Hematopoietic multipotent progenitor cell treated with erythropoietin and hydrocortisone succinate and interleukin-3 and kit ligand, for 4 days (in vitro differentiated cells): ENCODE measurements around the gene CAPN5.
A peak's percentile ranks its signal among the peaks of the same experiment; 100 is the strongest.

Source experiments
- DNase-seq: peaks from one replicate; pipeline ENCODE4 v3.0.0-alpha.2; 2015

Gene CAPN5

DNA sequence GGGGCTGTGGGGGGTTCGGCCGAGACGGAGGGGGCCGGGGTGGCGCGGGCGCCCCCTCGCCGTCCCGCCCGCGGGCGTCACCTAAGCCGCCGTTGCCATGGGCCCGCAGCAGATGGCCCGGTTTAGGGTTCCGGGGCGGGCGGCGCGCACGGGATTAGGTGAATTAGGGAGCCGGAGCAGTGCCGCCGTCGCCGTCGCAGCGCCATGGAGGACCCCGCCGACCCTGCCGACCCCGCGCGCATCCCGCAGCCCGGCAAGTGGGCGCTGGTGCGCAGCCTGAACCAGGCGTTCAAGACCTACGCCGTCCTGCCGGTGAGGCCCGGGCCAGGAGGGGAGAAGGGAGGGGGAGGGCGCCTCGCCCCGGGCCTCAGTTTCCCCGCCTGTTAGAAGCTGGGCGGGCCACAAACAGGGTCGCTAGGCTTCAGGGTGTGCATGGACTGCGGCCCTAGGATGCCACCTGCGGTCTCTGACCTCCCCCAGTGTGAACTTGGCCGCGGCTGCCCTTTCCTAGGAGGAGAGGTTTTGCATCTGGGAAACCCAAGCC lies 71.4 kb downstream of the CAPN5 start:
- DNase-seq, result no peak

DNA sequence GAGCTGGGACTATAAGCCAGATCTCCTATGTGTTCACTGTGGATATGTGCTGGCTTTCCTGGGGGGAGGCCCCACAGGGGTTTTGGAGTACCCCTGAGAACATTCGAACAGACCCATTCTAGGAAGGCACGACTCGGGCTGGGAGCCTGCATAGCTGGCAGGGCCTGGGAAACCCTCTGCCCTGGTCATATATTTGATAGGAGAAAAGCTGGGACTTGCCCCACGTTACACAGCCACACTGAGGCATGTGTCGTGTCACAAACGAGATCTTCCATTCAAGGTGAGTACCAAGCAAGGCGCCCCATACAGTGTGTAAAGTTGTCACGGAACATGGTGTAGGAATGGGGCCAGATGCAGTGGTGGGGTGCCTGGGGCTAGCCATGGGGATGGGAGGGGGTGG lies 72.4 kb downstream of the CAPN5 start:
- no peak for DNase-seq

DNA sequence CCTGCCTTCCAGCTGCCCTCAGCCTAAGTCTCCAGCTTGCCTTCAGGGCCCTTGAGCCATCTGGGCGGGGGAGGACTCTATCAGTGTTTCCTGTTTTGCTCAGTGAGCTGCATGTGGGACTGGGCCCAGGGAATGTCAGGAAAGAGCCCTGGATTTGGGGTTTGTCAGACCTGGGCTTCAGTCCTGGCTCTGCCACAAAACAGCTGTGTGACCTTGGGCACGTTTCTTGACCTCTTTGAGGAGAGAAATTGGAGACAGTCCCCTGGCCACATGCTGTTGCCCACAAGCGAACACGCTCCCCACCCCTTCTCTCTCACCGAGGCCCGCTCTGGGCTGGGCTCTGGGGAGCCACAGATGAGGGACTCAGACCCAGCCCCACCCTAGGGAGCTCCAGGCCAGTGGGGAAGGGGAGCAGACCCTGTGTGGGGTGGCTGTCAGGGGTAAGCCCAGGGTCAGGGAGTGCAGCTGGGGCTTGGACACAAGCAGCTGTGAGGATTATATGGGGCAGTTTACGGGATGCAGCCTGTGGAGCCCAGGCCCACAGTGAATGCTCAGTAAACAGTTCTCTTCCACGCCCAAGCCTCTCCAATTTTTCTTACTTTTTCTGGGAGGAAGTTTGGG lies 73.6 kb downstream of the CAPN5 start:
- no peak for DNase-seq

DNA sequence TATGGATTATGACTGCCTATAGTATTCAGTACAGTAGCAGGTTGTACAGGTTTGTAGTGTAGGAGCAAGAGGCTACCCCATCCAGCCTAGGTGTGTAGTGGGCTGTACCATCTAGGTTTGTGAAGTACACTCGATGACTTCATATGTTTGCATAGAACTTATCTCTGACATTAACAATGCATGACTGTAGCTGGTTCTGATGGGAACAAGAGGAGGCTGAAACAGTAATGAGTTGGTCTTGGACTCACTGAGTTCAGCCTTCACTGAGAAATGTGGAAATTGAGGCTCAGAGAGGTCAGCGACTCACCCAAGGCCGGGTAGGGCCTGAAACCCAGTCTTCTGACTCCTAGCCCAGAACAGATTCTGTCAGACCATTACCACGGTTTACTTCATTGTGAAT lies 74.3 kb downstream of the CAPN5 start:
- no peak for DNase-seq

DNA sequence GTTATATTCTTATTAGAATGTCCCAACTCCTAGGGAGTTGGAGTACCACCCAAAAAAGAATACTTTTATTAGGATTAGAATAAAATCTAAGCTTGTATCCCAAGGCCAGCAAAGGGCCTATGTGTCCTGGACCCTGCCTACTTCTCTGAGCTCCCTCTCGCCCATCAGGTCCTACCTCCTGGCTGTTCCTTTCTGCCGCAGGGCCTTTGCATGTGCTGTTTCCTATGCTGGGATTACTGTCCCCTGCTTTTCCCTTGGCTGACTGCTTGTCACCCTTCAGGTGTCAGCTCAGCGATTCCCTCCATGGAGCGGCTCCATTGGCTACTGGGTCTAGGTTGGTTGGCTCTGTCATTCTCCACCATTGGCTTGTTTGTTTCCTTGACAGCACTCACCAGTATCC lies 74.7 kb downstream of the CAPN5 start:
- DNase-seq, result no peak

DNA sequence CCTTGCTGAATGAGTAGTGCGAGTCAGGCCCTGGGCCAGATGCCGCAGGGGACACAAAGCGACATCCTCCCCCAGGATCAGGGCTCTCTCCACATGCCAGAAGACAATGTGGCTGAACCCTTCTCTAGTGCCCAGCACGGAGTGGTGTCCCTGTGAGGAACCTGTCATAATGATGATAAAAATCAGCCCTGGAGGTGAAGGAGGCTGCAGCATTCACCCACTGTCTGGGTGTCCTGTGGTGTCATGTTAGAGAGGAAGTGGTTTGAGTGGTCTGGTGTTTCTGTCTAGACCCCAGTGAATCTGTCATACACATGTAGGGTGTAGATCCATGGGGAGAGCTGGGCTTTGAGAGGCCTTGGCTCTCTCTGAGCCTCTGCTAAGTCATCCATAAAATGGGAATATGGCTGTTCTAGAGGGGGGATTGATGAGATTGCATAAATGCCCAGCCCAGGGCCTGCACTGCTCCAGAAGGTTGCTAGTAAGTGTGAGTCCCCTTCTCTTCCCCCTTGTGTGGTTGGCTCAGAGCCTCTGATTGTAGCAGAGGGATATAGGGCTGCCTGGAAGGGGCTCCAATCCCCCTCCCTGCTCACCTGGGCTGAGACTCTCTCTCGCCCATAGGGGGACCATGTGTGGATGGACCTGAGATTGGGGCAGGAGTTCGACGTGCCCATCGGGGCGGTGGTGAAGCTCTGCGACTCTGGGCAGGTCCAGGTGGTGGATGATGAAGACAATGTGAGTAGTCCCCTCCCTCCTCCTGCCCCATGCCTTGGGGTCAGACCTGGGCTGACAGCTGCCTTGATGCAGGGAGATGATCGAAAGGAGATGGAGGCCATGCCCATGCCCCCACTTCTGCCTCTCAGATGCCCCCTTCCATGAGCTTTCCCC lies 75.6 kb downstream of the CAPN5 start:
- DNase-seq, result peak; percentile 76

DNA sequence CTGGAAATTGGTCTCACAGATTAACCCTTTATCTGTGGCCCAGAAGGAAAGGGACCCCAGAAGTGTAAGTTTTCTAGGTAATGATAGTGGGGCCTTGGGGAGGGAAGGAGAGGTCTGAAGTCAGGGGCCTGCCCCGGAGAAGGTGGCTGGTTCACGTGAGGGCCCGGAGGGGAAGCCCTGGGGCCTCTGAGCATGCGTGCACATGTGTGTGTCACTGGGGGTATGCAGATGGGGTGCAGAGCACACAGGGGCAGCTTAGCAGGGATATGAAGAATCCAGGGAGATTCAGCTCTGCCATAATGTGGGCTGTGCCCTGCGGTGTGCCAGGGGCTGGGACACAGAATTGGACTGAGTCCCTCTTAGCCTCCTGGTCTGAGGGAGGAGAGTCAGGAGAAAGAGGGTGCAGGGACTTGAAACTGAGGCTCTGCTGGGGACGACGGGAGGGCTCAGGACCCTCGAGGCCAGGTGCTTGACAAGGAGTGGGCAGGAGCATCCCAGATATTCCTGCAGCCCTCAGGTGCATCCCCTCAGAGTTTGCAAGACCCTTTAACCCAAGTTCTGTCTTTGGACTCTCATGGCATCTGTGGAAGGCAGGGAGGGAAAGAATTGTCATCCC lies 76.7 kb downstream of the CAPN5 start:
- DNase-seq, result no peak

DNA sequence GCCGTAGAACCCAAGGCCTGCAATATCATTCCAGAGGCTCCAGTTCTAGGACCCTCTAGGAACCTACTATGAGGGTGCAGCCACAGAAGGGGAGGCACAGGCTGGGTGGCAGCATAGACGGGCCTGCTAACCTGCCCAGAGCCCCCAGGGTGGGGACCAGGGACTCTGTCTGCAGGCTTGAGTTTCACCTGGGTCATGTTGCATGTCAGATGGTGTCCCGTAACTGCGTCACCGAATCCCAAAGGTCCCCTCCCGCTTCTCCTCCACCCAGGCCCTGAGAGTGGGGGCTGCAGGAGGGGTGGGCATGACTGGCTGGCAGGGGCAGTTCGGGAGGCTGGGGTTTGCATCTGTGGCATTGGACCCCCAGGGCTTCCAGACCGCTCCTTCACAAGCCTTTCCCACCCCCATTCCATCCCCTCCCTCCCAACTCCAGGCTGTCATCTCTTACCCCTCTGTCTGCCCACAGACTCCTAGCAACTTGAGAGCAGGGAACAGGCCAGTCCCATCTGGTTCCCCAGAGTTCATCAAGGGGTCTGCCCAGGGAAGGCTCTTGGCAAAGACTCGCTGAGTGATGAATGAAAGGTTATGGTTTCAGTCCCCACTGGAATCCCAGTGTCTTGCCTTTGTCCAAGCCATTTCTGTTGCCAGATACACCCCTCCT lies 77.6 kb downstream of the CAPN5 start:
- DNase-seq, result no peak

DNA sequence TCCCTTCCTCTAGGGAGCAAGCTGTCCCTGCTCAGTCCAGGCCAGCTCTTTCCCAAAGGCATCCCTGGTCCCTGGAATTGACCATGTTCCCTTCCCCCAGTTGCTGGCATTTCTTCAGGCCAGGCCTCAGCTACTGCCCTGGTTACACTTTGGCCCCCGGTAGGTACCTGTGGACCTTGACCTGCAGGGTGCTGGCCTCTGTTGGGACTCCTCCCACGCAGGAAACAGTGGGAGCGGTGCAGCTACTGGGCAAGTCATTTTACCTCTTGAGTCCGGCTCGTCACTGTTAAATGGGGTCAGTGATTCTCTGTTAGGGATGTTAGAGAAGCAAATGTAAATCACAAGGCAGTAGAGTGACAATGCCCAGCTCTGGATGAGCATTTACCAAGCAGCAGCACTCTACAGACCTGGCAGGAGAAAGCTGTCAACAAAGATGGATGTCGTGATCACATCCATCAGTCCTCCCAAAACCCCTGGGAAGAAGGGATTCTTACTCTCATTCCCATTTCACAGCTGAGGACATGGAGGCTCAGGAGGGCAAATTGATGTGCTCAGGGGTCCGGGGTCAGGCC lies 78.2 kb downstream of the CAPN5 start:
- no peak for DNase-seq

DNA sequence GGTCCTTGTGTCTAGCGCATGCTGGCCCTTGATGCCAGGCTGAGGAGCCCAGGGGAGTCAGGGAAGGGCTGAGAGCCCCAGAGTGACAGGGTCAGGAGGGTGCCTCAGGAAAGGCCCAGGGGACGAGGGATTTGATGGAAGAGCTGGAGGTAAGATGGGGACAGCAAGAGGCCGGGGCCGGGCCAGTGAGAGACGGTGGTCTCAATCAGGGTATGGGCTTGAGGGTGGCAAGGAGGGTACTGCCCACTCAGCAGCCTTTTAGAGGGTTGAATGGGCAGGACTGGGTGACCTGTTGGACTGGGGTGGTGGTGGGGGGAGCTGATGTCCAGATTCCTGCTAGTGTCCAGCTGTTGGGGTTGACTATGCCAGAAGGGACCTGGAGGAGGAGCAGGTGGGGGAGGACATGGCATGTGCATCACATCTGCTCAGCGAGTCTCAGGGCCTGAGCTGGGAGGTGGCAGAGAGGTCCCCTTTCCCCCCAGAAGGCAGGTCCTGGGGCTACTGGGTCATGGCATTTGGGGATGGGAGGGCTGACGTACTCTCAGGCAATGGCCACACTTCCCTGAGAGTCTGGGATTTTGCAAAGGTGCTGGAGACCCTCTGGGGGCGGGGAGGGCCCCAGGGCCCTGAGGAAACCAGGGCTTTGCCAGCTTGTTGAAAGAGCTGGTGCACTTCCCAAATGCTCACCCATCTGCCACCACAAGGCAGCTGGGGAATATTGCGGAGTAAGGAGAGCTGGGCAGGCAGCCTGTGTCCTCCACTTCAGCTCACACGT lies 79.7 kb downstream of the CAPN5 start:
- DNase-seq, result no peak

DNA sequence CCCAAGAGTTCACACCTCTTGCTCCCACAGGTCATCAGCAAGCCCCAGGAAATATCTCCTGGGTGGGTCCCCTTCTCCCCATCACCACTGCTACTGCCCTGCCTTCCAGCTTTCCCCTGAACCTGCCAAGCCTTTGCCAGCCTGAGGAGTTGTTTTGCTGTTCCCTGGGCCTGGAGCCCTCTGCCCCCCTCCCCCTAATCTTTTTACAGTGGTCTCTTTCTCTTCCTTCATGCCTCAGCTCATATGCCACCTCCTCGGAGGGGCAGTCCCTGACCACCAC lies 80.2 kb downstream of the CAPN5 start:
- no peak for DNase-seq

DNA sequence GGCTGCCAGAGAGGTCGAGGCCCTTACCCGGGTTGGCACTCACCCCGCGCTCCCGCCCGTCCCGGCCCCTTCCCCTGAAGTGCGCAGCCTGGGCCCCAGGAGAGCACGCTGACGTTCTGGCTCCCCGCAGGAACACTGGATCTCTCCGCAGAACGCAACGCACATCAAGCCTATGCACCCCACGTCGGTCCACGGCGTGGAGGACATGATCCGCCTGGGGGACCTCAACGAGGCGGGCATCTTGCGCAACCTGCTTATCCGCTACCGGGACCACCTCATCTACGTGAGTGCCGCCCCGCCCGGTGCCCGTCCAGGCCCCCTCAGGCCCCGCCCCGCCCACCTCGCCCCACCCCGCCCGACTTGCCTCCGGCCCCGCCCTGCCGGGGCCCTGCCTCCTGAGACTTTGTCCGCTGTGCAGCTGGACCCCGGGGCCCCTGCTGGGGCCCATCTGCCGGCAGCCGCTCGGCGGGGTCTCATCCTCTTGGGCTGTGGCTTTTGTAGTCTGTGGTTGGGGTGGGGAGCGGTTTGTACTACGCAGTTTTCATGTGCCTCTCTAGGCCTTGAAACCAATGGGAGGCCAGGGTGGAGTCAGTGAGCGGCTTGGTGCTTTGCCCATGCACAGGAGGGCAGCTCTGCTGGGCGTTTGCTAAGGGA lies 81.0 kb downstream of the CAPN5 start:
- DNase-seq, result peak; percentile 79

DNA sequence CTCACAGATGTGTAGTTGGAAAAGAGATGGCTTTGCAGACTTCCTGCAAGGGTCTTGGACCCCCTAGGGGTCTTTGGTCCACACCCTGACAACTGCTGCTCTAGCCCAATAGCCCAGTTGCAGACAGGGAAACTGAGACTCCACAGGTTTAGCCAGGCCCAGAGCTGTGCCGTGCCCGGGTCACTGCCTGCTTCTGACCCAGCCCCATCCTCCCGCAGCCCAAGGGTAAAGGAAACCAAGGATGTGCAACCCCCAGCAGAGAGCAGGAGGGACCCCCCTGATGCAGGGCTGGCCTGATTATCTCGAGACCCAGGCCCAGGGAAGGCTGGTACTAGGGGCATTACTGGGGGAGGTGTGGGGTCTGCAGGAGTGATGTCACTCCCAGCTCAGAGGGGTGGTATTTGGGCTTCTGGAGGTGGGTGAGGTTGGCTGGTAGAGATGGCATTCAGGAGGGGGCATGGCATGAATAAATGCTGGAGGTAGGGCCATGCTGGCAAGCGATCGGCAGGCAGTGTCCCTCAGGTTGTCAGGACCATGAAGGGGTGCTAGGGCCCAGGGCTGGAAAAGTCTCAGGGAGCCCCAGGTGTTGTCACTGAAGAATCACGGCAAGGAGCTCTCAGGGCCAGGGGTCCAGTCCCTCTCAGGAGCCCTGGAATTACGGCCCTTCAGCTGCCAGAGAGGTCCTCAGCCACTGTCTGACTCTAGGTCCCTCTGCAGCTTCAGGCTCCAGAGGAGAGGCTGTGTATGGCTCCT lies 82.4 kb downstream of the CAPN5 start:
- no peak for DNase-seq

DNA sequence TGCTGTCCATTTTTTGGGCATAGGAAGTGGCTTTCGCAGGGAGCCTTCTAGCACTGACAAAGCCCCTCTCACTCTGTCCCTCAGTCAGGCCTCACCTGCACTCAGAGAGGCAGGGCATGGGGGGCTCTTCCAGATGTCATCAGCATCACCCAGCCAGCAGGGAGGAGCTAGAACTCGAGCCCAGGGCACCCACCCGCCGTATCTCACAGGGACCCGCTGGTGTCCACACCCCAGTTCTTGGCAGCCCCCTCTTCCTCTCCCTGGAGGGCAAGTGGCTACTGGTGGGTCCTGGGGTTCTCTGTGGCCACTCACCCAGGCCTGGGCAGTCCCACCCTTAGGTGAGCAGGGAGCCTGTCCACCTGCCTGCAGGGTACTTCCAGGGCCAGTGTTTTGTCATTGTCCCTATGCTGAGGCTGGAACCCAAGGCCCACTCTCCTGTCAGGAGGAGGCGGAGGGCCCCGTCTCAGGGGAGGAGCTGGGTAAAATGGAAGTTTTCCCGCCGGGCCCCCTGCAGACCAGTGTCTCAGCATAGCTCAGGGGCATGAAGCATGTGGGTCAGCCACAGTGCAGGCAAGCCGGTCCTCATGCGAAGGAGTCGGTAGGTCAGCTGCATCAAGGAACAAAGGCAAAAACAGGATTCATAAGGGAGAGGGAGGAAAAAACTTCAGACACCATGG lies 83.1 kb downstream of the CAPN5 start:
- no peak for DNase-seq

DNA sequence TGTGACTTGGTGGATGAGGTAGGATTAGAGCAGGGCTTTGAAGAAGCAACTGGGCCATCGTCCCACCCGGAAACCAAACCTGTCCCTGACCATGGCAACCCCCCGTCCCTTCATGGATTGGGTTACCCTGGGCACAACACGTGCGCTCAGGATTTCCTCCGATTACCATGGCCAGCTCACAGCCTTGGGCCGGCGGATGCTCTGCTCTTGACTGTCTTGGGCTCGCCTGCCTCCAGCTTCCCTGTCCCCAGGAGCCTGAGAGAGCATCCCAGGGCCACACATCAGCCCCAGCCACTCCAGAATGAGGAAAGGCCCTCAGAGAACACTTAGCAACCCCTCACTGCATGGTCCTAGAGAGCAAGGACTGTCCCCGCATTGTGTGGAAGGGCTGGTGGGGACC lies 84.1 kb downstream of the CAPN5 start:
- DNase-seq, result no peak

DNA sequence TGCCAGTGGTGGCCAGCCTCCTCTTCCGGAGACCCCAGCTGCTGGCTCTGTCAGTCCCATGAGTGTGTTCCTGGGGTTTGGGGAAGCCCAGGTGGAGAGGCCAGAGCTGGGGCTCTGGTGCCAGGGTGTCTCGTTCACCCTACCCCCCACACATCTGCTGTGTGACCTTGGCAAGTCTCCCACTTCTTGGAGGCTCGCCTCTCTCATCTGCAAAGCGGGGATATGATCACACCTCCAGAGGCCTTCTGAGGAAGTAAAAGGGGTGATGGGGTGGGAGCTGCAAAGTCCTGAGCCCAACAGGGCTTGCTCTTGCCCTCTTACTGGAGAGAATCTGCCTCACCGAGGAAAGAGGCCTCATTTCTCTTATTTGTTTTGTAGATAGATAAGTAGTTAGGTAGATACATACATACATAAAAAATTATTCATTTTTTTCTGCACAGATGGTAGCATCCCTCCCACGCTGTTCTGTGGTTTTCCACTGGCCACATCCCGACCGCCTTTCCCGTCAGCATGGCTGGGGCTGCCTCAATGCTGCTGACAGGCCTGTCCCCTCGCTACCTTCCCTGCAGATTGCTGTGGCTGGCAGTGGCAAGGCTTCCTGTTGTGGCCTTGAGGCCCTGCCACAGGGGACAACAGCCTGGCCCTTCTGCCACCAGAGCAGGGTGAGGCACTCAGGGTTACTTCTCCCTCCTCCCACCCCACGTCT lies 85.2 kb downstream of the CAPN5 start:
- peak; percentile 80 for DNase-seq

DNA sequence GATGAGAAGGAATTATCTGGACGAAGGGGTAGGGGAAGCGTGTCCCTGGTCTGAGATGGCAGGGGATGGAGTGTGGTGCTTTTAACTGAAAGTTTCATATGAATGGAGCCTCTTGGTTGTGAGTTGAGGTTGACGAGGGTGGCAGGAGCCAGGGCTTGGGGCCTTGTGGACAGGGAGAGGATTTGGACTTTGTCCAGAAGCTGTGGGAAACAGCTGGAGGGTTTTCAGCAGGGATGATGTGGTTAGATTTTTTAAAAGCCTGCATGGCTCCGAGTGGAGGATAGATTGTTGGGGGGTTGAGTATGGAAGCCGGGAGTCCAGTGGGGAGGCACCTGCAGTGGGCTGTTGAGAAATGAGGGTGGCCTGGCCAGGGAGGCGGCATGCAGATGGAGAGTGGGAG lies 86.1 kb downstream of the CAPN5 start:
- no peak for DNase-seq

DNA sequence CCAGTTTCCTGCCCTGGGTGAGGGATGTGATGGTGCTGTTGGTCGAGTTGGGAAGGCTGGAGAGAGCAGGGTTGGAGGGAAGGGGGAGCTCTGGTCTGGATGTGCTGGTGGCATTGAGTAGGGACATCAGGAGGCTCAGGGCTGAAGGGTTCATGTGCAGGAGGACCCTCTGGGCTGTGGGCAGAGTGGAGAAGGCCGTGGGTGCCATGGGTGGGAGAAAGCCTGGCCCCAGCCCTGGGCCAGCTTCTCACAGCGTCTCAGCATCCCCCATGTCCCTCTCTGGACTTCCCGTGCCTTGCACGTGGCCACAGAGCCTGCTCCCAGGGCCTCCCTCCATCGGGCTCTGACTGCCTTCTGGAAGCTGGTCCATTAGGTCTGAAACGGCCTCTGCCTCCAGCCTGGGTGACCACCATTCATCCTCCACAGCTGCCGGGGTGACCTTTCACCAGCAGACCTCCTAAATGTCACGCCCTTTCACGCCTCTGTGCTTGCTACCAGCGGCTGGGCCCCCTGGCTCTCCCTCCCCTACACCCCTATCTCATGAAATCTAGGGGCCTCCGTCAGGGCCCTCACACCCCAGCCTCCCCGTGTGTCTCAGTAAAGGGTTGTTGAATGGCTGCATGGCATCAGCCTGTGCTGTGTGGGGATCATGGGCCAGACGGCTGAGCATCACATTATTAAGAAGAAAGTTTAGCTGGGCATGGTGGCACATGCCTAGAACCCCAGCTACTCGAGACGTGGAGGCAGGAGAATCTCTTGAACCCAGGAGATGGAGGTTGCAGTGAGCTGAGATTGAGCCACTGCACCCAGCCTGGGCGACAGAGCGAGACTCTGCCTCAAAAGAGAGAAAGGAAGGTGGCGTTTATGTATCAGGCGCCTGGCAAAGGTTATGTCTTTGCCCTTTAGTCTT lies 86.8 kb downstream of the CAPN5 start:
- no peak for DNase-seq
